HG03139 (cell line): ENCODE data around the gene CAPN7.
A peak's percentile ranks its signal among the peaks of the same experiment; 100 is the strongest.

Source experiments
- ATAC-seq: cut with Tn5 transposase; IDR thresholded peaks from one replicate; pipeline ENCODE4 v1.9.1; 2021; ENCODE audit not compliant: unreplicated experiment

CAPN7 gene

DNA sequence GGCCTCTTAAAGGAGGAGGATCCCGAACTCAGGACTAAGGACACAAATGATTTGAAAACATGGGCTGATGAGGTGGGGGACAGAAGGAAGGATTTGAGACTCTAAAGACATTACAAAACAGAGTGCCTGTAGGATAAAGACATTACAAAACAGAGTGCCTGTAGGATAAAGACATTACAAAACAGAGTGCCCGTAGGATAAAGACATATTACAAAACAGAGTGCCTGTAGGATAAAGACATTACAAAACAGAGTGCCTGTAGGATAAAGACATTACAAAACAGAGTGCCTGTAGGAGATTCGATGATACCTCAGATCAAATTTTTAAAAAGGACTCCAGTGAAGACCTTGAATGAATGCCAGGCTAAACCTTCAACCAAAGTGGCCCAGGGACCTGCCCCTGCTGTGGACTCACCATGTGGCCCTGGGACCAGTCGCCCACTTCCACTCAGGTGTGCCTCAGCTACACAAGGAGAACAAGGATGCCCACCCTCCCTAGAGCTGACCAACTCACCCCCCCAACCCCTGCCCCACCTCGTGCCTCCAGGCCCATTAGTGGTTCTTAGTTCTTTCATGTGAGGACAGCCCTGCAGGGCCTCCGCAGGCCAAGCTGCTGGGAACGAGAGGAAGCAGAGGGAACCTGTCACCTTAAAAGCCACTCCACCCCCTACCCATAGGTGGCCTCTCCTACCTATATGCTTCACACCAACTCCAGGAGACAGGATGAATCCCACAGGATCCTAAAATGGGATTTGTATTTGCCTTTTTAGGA lies 66.6 kb downstream of the CAPN7 start:
- no peak for ATAC-seq

DNA sequence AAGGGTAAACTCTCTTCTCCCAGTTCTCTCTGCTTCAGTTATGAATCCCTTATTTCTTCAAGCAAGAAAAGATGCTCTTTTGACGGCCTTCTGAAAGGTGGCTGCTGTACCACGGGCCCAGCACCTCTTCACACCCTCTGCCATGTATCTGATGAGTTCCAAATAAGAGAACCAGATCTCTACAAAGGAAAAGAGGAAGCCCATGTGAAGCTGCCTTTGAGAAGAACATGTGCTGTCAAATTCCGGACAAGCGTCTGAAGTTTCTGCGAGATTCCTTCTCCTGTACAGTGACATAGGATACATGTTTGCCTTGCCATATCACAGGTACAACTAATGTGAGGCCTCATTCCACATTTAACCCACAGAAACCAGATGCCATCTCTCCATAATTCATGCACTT lies 67.2 kb downstream of the CAPN7 start:
- ATAC-seq: no peak

DNA sequence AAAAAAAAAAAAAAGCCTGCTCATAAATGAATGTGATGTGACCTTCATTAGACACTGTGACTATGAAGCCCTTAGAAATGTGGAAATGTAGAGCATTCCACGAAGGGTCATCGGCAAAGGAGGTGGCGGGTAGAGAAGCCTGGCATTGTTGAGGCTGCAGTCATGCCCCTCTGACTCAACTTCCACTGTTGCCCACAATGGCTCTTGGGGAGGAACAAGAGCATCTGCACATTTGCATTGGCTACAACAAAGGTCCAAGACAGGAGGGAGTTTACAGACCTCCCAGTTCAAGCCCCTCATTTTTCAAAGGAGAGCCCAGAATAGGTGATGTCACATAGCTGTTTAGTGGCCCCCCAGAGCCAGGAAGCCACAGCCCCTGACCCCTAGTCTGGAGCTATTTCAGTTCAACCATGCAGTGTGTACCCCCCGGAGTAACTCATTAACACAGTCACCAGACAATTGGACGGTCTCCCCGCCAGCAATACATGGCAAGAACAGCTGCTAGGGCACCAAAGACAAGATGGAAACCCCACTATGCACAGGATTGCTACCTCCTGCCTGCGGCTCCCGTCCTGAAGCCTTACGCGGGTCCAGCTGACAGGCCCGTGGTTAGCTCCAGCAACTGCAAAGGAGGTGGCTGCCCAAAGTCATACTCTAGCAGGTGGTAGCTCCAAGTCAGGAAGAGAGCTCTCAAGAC lies 70.1 kb downstream of the CAPN7 start:
- ATAC-seq: no peak

DNA sequence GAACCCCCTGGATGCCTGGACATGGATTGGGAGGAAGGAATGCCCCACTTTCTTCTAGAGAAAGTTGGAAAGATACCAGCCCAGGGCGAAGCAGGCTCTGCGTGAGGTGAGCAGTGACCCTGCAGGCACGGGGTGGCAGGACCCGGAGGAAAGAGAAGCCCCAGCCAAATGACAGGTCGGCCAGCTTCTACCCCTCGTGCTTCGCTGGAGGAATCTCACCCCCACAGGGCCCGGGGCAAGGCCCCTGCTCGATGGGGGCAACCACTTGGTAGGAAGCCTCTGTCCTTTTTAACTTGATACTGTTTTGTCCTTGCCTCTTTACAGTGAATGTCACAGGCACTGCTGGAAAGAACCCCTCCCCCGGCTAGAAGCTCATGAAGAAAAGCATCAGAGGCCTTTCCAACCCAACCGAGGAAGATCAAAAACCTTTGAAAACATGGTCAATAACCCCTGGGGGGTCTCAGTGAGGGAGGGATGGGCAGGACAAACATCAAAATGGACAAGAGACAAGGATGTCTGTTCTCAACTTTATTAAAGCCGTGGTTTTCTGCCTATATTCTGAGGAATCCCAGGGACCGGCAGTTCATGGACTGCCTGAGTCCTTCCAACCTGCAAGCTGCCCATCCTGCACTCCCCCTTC lies 71.9 kb downstream of the CAPN7 start:
- no peak for ATAC-seq

DNA sequence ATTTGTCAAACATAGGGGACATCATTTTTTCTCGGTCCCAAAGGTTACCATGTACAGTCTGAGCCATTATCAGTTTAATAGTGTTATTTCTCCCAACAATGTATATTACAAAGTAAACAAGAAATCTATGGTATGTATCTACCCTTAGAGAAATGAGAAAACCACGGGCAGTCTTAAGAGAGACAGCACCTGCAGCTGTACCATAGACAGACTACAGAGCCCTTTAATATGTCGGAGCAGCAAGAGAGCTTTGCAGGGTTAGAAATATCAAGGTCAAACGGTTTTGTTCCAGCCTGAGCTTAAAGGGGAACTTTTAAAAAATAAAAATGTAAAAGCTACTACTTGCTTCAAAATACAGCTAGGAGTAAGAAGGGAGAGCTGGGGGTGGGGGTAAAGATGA lies 73.2 kb downstream of the CAPN7 start:
- no peak for ATAC-seq

DNA sequence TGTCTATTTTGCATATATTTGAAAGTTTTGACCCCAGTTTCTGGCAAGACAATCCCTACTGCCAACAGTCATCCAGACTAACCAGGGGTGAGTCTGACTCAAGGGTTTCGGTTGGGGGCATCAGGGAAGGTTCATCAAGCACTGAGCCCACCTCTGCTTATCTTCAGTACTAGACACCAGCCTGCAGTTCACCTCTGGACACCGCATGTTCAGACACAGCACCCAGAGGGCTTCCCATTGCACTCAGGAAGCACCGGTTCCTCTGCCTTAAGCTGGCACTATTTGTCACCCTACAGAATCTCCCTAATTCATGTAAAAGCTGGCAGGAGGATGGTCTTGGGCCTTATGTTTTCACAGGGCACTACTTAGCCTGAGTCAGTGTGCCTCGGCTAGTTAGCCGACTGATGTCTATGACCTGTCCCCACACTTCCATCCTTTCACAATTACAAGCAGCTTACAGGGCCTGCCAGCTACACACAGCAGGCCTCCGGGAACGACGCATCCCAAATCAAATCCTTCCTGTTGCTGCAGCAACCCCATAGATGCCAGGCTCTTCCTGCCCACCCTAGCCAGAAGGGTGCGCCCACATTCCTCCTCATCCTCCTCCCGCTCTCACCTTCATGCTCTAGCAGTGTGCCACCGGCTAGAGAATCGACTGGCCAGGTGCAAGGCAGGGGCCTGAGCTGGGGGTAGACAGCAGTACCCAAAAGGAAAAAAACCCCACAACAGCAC lies 73.8 kb downstream of the CAPN7 start:
- no peak for ATAC-seq

DNA sequence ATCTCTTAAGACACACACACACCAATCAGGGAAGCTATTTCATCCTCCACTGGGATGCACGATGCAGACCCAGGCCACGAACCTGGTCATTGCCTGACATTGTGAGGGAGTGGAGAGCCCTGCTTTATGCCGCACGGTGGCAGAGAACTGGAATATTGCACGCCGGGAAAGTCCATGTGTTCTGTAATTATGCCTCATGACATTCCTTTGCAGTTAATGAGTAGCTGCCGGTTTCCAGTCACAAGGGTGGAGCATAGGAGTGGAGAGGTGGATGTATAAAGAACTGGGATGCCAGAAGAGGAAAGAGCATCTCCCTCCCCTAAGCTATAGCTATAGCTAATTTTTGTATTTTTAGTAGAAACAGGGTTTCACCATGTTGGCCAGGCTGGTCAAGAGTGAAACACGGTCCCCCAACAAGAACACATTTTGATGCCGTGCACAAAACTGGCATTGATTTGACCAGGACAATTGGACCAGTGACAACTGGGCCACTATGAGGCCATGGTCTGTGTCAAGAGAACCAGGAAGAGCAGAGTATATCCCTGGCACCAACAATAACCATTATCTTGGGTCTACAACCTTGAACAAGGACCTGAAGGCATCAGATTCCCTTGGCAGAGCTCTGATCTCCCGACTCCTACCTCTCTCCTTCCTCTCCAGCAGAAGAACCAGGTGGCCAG lies 74.9 kb downstream of the CAPN7 start:
- ATAC-seq: no peak

DNA sequence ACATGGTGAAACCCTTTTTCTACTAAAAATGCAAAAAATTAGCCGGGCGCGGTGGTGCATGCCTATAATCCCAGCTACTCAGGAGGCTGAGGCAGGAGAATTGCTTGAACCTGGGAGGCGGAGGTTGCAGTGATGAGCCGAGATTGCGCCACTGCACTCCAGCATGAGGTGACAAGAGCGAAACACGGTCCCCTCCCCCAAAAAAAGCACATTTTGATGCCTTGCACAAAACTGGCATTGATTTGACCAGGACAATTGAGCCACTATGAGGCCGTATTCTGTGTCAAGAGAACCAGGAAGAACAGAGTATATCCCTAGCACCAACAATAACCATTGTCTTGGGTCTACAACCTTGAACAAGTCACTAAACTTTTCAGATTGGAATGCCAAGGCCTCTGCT lies 75.8 kb downstream of the CAPN7 start:
- ATAC-seq: no peak

DNA sequence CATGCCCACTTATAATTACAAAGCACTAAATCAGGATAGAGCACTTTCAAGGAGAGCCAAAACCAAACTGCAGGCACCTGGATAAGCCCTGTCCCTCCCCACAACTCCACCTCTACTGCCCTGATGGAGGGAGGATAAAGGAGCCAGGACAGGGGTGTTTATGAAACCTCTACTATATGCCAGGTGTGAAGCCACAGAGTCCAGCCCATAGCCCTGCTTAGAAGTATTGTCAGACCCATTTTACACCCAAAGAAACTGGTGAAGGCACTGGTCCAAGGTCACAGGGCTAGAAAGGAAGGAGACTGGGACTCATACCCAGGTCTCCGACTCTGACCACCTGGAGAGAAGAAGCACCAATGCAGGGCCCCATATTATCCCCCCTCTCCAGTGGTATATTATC lies 77.7 kb downstream of the CAPN7 start:
- no peak for ATAC-seq

DNA sequence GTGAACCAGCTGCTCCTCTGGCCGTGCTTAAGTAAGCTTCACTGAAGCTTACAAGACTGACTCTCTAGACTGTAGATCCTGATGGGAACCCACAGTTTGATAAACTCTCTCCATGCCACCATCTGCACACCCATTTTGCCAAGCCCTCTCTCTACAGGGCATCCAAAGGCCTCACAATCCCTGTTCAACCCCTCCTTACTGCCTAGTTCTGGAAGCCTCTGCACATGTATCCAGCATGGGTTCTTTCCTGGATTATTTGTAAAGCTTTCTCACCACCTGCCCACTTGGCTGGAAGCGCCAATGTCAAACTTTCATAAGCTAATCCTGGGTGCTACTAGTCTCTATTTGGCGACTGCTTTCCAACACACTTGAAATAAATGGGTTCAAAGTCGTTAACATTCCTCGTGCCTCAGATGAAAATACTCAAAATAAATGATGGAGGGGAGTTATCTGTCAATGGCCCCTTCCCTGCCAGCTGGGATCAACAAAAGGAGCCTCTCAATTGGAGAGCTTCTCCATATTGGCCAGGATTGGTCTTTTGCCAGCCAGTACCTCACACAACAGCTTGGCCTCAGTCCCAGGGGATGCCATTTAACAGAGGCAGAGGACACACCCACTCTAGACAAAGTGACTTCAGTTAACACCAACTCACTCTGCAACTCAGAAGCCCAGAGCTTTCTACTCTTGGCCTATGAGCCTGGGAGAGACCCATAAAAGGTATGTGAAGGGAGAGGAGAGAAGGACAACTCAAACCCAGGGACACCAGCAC lies 78.3 kb downstream of the CAPN7 start:
- no peak for ATAC-seq

DNA sequence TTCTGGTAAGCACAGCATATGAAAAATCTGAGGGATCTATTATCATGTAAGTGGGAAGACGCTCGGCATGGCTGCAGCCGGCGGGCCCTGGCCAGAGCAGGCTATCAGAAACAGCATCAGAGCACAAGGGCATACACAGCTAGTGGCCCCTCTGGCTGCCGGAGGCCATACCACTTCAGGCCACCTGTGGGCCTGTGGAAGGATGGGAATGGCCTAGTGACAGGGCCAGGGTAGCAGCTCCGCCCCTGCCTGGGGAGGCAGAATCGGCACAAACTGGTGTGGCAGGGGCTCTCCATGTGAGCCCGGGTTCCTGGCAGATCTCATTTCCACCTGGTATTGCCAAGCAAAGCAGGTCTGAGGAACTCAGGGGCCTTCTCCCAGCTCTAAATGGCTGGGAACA lies 80.0 kb downstream of the CAPN7 start:
- no peak for ATAC-seq

DNA sequence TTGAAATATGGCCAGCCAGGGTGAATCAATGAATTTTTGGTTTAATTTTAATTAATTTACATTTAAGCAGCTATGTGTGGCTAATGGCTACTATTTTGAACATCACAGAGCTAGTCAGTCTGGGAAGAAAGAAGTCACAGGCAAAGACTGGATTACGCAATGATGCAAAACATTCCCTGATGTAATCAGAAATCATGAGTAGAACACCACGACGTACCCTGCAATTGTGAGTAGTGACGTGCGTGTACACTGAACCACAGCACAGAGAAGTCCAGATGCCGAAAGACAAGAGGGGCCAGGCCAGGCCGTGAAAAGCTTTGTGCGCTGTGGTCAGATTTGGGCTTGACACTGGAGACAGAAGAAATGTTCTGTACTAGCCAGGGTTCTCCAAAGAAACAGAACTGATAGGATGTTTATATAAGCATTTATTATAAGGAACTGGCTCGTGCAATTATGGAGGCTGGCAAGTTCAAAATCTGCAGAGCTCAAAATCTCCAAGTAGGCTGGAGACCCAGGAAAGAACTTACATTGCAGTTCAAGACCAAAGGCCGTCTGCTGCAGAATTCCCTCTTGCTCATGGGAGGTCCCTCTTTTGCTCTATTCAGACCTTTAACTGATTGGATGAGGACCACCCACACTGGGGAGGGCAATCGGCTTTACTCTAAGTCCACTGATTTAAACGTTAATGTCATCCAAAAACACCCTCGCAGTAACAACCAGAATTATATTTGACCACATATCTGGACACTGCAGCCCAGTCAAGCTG lies 81.7 kb downstream of the CAPN7 start:
- no peak for ATAC-seq

DNA sequence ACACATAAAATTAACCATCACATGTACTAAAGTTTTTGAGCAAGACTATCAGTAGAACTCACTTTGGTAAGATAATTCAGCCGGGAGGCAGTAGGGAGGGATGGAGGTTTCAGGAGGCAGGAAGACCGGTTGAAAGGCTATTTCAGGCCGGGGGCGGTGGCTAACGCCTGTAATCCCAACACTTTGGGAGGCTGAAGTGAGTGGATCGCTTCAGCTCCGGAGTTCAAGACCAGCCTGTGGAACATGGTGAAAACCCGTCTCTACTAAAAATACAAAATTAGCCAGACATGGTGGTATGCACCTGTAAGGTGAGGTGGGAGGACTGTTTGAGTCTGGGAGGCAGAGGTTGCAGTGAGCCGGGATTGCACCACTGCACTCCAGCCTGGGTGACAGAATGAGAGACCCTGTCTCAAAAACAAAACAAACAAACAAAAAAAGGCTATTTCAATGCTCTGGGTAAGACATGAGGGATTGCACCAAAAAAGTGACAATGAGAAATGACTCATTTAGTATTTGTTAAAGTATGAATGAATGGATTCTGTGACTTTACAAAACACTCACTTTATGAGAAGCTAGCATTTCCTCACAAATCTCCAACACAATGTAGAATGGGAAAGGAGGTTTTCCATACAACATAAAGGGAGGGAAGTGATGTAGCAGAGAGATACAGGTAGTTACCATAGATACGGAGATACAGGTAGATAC lies 82.4 kb downstream of the CAPN7 start:
- ATAC-seq: no peak

DNA sequence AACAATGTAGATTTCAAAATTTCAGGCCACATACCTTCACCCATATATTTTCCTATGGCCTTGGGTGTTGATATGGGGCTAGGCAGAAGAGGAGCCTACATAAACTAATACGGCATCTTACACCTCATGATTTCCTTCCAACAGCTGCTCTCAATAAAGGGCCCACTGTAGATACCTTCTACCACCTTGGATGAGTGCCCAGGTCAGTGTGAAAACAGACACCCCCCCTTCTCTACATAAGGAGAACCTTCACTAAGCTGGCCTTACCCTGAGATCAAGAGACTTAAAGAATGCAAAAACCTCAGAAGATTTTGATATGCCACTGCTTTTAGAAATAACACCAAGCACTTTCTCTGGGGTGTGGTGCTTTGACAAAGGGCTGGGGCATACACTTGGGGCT lies 83.6 kb downstream of the CAPN7 start:
- ATAC-seq: no peak

DNA sequence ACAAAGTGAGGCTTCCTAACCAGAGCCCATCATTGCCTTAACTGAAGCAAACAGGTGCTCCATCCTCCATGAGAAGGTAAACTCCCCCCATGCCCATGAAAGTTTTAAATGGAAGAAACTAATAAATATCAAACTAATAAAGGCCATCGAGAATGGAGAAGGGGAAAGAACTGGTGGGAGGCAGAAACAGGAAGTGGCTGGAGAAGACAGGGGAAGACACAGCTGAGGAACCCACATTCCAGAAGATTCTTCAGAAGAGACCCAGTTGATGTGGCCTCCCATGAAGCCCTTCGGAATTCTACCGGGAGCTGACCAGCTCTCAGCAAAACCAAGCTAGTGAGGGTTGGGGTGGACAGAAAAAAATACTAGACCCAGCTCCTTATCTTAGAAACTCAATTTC lies 84.7 kb downstream of the CAPN7 start:
- ATAC-seq: no peak

DNA sequence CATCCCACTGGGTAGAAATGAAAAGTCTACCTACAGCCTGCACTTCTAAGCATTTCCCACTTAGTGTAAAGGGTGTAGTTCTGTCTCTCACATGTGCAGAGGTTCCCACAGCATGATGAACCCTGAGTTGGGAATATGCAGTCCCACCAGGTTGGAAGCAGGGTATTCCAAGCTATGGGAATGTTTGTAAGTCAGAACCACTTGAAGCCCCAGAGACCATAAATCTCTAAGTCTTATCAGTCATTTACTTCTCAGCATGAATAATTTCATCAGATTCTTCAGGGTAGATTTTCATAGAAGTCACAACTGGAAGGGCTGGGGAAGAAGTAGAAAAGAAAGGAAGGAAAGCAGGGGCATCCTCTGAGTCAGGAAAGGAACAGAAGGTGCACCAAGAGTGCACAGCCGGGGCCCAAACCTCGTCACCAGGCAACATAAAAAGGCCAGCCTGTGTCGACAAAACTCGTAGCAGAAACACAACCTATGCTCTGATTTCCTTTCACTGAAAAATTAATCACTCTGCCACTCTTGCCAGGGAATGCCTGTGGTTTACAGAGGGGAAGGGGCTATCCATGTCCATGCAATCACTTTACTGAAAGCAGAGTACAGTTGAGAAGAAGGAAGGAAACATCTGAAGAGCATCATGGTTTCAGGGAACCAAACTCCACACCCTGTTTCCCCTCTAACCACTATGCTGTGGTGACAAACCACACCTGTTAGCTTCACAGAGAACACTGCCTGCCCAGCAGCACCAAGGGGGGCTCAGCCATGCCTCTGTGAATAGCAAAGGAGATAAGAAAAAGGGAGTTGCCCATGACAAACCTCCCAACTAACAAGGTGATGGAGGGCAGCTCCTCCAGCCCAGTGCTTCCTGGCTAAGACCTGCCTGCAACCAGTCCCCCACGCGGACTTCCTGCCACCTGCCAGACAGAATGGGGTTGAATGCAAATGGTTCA lies 85.8 kb downstream of the CAPN7 start:
- peak; percentile 91 for ATAC-seq

DNA sequence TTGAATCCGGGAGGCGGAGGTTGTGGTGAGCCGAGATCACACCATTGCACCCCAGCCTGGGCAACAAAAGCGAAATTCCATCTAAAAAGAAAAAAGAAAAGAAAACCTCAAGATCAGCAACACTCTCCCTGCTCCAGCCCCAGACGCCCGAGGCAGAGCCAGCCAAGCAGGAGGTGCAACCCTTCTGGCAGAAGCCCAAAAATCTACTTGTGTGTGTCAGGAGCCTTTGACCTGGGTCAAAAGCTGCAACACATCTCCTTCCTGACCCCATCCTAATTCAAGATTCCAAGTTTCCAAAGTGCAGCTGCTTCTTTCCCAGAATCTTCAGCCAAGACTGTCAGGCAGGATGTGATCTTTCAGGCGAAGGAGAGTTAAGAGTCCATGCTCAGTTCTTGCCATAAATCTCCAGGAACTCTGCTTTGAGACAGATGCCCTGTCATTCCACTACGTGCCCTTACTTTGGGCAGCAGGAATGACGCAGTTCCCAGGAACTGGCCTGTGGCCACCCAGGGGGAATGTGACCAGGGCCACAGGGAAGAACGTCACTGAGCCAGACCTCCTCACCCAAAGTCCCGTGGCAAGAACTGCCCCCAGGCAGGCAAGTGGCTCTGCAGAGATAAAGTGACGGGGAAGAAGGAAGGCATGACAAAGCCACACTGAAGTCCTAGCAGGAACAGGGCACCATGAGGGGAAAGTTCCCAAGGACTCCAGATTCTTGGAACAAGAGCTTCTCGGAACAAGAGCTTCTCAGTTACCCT lies 86.9 kb downstream of the CAPN7 start:
- no peak for ATAC-seq
